Measurements from ENCODE around the gene MTA1. TPM values are rescaled to one million over a fixed set of nuclear protein-coding genes. Genes with fewer than 3 reads are reported as not detected.

Gene MTA1
- total and polyA plus RNA-seq, 2 donors (not counting 1 experiment from before 2014, with no cell fraction given), result 137 to 147 TPM

DNA sequence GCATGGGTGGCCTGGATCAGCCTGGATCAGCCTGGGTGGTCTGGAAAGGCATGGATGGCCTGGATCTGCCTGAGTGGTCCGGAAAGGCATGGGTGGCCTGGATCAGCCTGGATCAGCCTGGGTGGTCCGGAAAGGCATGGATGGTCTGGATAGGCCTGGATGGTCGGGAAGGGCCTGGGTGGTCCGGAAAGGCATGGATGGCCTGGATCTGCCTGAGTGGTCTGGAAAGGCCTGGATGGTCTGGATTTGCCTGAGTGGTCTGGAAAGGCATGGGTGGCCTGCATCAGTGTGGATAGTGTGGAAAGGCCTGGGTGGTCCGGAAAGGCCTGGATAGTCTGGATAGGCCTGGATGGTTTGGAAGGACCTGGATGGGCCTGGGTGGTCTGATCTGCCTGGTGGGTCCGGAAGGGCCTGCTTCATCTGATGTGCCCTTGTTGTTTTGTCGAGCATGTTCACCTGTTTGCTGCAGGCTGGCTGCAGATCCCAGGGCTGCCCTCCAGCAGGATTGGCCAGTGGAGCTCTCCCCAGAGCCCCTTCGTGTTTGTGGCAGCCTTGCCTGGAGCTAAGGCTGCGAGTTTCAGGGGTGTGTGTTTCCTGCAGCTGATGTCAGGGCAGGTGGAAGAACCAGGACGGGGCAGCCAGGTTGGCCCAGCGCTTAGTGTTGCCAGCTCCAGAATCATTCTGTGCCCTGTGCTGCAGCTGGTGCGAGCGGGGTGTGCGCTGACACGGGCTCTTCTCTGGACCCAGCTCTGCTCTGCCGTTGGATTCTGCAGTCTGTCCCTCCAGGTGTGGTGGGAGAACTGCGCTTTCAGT, 40.5 kb upstream of the MTA1 start:
- ChIA-PET POLR2A (no interaction called here), CTCF (no interaction called here)
- Histone ChIP-seq H3K4me2 (replicated peaks; ENCODE audit: low read depth, low read length, poor library complexity, severe bottlenecking) (no peak overlapping the region), H3K27ac (ENCODE audit: low read length in 2 of 2) (no peak overlapping the region), H3K9me3 (ENCODE audit: control extremely low read depth in 1 of 3, control insufficient read depth in 2 of 3, insufficient read depth in 1 of 3, low read length in 2 of 3) (peaks cover 0 to 14% (median 0%) of the 10 kb centered on the region in 3 donors), H4K20me1 (ENCODE audit: control insufficient read depth, insufficient read depth, low read length, poor library complexity, severe bottlenecking) (no peaks in the 10 kb centered on the region), H3K9ac (ENCODE audit: low read length) (no peak overlapping the region), H3K4me1 (ENCODE audit: control insufficient read depth in 2 of 2, insufficient read depth in 2 of 2, low read length in 2 of 2) (peaks cover 0 to 6% of the 10 kb centered on the region in 2 donors), H3K4me3 (ENCODE audit: control extremely low read depth in 1 of 5, extremely low read depth in 1 of 5, insufficient read depth in 1 of 5, low read depth in 2 of 5, low read length in 4 of 5) (no peak overlapping the region), H3K79me2 (ENCODE audit: control insufficient read depth, insufficient read depth, low read length) (no peaks in the 10 kb centered on the region), H2AFZ (ENCODE audit: insufficient read depth, low read depth, low read length, poor library complexity, severe bottlenecking) (no peak overlapping the region), H3K27me3 (replicated peaks in 1 of 4; ENCODE audit: control extremely low read depth in 1 of 4, control insufficient read depth in 3 of 4, insufficient read depth in 4 of 4, low read length in 3 of 4) (no peaks in the 10 kb centered on the region), H3K36me3 (replicated peaks in 1 of 2; ENCODE audit: control extremely low read depth in 1 of 2, control insufficient read depth in 1 of 2, extremely low read depth in 1 of 2, insufficient read depth in 2 of 2, low read length in 1 of 2) (no peaks in the 10 kb centered on the region)
- Mint-ChIP-seq H3K4me3 (no peak overlapping the region), H3K9me3 (ENCODE audit: insufficient read depth) (peaks cover 2% of the 10 kb centered on the region), H3K27ac (no peak overlapping the region), H3K27me3 (no peaks in the 10 kb centered on the region), H3K4me1 (peaks cover 7% of the 10 kb centered on the region)
- DNase-seq (no peak), ATAC-seq (ENCODE audit: low read depth) (no peak)
- TF ChIP-seq EZH2 (IDR thresholded peaks at IDR 0.05; ENCODE audit: borderline replicate concordance, insufficient read depth, low read depth, low read length, poor library complexity, severe bottlenecking) (no peak), CTCF (IDR thresholded peaks at IDR 0.05) (no peak)
- WGBS (ENCODE audit: insufficient coverage), result 96% methylated on average over 17 of the region's 17 CpGs
- intact Hi-C loops (cut with micrococcal nuclease), result no loop called here

GRCh38 chr14:105379946-105380345, 39.7 kb upstream of the MTA1 start:
- no peaks in the 10 kb centered on the region for H3K27me3 ChIP-seq (replicated peaks in 1 of 4; ENCODE audit: control extremely low read depth in 1 of 4, control insufficient read depth in 3 of 4, insufficient read depth in 4 of 4, low read length in 3 of 4)
- no peaks in the 10 kb centered on the region for H4K20me1 ChIP-seq (ENCODE audit: control insufficient read depth, insufficient read depth, low read length, poor library complexity, severe bottlenecking)
- TF ChIP-seq CTCF (IDR thresholded peaks at IDR 0.05) (no peak), EZH2 (IDR thresholded peaks at IDR 0.05; ENCODE audit: borderline replicate concordance, insufficient read depth, low read depth, low read length, poor library complexity, severe bottlenecking) (no peak)
- POLR2A ChIA-PET, result interaction anchor here (0.6 kb wide), 1 partner anchor 305 kb away, joined by 7 read pairs; no protein-coding TSS in a partner anchor
- peaks cover 0 to 6% of the 10 kb centered on the region in 2 donors for H3K4me1 ChIP-seq (ENCODE audit: control insufficient read depth in 2 of 2, insufficient read depth in 2 of 2, low read length in 2 of 2)
- Mint-ChIP-seq H3K4me3 (no peak overlapping the region), H3K4me1 (peaks cover 7% of the 10 kb centered on the region), H3K9me3 (ENCODE audit: insufficient read depth) (peaks cover 2% of the 10 kb centered on the region), H3K27ac (no peak overlapping the region), H3K27me3 (no peaks in the 10 kb centered on the region)
- no peak overlapping the region for H2AFZ ChIP-seq (ENCODE audit: insufficient read depth, low read depth, low read length, poor library complexity, severe bottlenecking)
- no peaks in the 10 kb centered on the region for H3K36me3 ChIP-seq (replicated peaks in 1 of 2; ENCODE audit: control extremely low read depth in 1 of 2, control insufficient read depth in 1 of 2, extremely low read depth in 1 of 2, insufficient read depth in 2 of 2, low read length in 1 of 2)
- no peak overlapping the region for H3K4me2 ChIP-seq (replicated peaks; ENCODE audit: low read depth, low read length, poor library complexity, severe bottlenecking)
- DNase-seq (no peak), ATAC-seq (ENCODE audit: low read depth) (no peak)
- H3K9me3 ChIP-seq (ENCODE audit: control extremely low read depth in 1 of 3, control insufficient read depth in 2 of 3, insufficient read depth in 1 of 3, low read length in 2 of 3), result peaks cover 0 to 14% (median 0%) of the 10 kb centered on the region in 3 donors
- no peak overlapping the region for H3K4me3 ChIP-seq (ENCODE audit: control extremely low read depth in 1 of 5, extremely low read depth in 1 of 5, insufficient read depth in 1 of 5, low read depth in 2 of 5, low read length in 4 of 5)
- intact Hi-C loops (cut with micrococcal nuclease), result no loop called here
- 98% methylated on average over 13 of the region's 14 CpGs for WGBS (ENCODE audit: insufficient coverage)
- CTCF ChIA-PET, result interaction anchor here (2.2 kb wide), 1 partner anchor 9 kb away, joined by 7 read pairs; no protein-coding TSS in a partner anchor
- H3K79me2 ChIP-seq (ENCODE audit: control insufficient read depth, insufficient read depth, low read length), result no peaks in the 10 kb centered on the region
- no peak overlapping the region for H3K27ac ChIP-seq (ENCODE audit: low read length in 2 of 2)
- no peak overlapping the region for H3K9ac ChIP-seq (ENCODE audit: low read length)
